Activated CD4-positive, alpha-beta T cell treated with anti-CD3 and anti-CD28 coated beads for 48 hours (primary cell): ENCODE measurements around the gene PRPF39.
"Not testable (repeated sequence)": the region's sequence is repeated elsewhere in the genome, so short reads cannot be mapped to it uniquely, and the experiment has no call there.

Experiments
- DNase-seq: peaks from one replicate; pipeline ENCODE4 v3.0.0-alpha.2; 2020

The PRPF39 gene

GRCh38 chr14:45142083-45142482 lies 58.2 kb downstream of the PRPF39 start:
- not testable (repeated sequence) for DNase-seq

- no peak for DNase-seq
These were observed 60.7 kb downstream of the PRPF39 start for GRCh38 chr14:45144658-45145057.

GRCh38 chr14:45145214-45145613 lies 61.3 kb downstream of the PRPF39 start:
- no peak for DNase-seq

GRCh38 chr14:45149602-45150001 lies 65.7 kb downstream of the PRPF39 start:
- no peak for DNase-seq

- no peak for DNase-seq
These were observed 66.5 kb downstream of the PRPF39 start for GRCh38 chr14:45150386-45150890.

GRCh38 chr14:45156067-45156466 lies 72.2 kb downstream of the PRPF39 start:
- DNase-seq = no peak
